Epidermal melanocyte (primary cell): ENCODE results near the gene SSBP3.

Experiments used
- DNase-seq: peaks from one replicate; pipeline ENCODE4 v3.0.0; 2011; ENCODE audit warnings: low spot score; ENCODE audit not compliant: insufficient read length

SSBP3 gene

DNA sequence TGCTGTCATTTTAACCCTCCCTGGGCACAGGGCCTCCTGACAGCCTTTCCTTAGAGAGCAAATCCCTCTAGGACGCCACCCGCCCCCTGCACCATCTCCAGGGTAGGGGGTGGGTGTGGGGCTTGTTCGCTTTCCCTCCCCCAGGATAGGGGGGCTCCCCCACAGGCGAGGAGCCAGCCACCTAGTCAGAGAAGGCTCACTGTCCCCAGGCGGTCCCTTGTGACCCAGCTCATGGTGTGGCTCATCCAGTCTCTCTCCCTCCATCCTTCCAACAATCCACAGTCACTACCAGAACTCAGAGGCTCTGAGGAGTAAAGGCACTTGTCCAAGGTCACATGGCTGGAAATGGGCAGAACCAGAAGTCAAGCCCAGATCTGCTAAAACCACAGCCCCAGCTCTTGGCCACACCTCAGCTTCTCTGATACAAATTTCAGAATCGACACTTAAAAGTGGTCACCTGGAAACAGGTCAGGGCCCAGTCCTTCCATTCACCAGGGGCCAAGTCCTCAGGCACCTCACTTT is 116.4 kb downstream of the SSBP3 start:
- DNase-seq: no peak

DNA sequence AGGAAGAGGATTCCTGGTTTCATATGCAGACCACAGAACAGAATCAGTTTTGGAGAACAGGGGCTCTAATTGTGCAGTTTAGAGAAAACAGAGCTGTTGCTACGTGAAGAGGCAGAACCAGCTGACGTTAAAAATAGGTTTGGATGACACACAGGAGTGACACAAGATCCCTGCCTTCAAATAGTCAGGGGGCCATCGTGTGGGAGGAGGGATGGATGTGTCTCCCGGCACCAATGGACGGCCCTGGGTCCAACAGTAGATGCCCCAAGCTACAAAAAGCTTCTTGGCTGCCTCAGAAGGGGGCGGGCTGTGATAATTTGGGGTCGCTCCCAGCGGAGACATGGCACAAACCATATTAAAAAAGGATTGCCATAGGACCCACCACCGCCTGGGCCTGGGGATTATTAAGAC is 118.4 kb downstream of the SSBP3 start:
- DNase-seq: no peak

- DNase-seq: peak; percentile 83
Measured at GRCh38 chr1:54287176-54287650, 119.0 kb downstream of the SSBP3 start.

DNA sequence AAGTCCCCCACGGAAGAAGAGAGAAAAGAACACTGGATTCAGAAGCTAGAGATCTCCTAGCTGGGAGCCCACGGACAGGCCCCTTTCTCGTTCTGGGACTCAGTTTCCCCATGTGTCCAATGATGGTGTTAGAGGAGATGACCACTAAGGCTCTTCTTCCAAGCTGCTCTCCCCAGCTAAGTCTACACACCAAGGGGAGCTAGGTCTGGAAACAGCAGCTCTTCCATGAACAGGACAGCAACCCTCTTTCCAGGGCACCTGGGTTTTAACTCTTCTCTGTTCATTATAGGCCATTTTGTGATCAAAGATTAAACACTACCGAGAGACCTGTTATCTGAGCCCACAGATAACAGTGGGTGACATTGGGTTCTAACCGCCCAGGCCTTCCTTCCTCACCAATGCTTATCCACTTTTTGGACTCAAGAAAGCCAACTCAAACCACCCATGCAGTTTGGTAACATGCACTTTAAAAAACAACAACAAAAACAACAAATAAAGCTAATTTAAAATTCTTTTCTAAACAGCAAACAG is 120.3 kb downstream of the SSBP3 start:
- DNase-seq: no peak

DNA sequence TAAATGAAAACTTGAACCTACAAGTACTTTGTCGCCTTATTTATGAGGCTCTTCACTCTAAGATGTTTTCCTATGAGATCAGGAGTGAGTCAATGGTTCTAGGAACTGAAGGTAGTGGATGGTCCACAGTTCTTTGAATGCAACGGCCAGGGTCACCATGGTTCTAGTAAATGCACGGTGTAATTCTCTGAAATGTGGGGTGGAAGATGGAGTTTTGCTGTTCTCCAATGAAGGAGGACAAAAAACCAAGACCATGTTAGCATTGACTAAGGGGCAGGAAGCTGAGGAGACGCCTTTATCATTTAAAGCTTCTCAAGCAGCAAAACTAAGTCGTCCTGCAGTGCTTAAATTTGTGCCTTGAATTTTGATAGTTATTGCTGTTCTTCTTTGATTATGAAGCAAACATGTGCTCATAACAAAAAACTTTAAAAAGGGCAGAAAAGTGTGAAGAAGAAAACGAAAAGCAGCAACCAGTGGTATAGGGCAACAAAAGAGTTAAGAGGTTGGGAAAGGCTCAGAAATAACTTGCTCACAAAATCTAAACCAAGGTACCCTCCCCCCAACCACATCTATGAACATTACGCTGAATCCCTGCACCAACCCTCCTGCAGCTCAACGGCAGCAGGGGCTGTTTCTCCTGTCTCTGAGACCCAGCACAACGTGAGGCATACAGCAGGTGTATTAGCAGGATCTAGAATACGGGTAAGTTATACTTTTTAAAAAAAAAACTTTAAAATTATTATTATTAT is 121.2 kb downstream of the SSBP3 start:
- DNase-seq: no peak

- no peak for DNase-seq
Measured at GRCh38 chr1:54283635-54284385, 122.4 kb downstream of the SSBP3 start.

DNA sequence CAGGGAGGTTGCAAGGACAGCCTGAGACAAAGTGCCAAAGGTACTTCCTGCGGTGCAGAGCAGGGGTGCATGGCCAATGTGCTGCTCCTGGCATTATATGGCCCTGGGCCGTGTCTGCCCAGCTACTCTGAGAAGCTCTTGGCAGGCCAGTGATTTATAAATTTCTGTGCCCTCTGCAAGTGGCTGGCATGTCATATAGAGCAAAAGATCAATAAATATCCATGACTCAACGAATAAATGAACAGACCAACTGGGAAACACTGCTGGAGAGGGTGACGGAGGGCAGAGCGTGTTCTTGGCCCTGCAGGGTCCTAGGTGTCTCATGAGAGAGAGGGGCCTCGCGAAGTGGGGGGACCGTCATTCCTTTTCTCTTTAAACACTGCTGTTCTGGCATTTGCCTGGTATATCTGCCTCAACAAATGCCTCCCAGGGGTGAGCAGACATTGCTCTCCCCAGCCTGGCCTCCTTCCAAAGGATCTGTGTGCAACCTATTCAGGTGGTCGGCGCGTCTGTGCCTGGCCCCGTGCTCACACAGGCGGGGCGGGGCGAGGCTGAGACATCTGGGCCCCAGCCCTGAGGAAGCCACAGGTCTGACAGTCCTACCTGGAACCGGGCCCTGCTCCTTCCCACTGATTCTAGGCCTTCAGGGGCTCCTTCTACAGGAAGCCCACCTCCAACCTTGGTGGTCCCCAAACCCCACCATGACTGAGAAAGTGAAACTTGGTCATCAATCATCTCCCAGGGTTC is 123.9 kb downstream of the SSBP3 start:
- no peak for DNase-seq

- no peak for DNase-seq
Measured at GRCh38 chr1:54280651-54281050, 125.5 kb downstream of the SSBP3 start.

GRCh38 chr1:54279457-54279856 is 126.7 kb downstream of the SSBP3 start:
- DNase-seq: no peak

DNA sequence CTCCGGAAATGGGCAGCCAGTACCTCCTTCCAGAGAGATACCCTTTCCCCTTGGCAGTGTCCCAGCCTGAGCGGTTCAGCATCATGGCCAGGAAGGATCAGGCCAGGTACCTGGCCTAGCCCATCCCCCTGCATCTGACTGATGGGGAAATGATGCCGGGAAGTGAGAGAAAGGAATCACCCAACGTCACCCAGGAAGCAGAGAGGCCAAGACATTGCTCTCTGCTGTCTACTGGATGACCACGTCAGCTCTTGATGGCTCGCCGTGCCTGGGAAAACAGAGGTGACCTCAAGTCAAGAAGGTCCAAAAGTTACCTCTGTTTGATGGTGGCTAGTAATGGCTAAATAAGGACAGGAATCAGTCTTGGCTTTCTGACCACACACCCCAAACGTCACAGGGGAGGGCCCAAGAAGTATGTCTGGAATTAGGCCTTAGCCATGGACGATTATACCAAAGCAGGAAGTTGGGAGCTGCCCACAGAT is 127.2 kb downstream of the SSBP3 start:
- no peak for DNase-seq

DNA sequence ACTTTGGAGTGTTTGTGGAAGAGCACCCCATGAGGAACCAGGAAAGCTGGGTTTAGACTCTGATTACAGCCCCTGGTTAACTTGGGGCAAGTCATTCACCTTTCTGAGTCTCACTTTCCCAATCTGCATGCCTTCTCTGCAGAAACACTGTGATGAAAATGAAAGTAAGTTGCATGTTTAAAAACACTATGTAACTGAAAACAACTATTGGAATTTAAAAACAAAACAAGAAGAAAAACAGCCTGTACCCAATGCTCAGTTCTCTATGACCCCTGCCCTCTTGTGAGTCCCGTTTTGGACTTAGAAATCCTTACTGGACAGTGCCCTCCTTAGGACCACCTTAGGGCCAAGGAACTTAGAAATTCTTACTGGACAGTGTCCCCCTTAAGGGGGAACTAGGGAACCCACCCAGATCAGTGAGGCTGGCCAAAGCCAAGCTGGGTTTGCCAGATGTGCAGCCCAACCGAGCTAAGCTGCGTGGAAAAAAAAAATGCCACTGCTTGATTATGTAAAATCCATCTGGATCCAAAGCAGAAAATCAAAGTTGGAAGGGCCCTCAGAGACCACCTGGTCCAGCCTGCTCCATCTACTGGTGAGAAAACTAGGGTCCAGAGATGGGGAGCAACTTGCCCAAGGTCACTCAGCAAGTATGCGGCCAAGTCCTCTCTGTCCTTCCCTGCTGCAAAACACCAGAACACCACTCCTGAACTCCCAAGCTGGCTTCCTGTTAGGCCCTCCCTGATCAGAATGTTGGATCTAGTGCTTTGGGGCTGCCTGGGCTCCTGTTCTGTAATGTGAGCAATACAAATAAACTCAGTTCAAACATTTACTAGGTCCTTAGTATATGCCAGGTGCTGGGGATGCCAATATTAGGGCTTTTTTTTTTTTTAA is 128.5 kb downstream of the SSBP3 start:
- no peak for DNase-seq

DNA sequence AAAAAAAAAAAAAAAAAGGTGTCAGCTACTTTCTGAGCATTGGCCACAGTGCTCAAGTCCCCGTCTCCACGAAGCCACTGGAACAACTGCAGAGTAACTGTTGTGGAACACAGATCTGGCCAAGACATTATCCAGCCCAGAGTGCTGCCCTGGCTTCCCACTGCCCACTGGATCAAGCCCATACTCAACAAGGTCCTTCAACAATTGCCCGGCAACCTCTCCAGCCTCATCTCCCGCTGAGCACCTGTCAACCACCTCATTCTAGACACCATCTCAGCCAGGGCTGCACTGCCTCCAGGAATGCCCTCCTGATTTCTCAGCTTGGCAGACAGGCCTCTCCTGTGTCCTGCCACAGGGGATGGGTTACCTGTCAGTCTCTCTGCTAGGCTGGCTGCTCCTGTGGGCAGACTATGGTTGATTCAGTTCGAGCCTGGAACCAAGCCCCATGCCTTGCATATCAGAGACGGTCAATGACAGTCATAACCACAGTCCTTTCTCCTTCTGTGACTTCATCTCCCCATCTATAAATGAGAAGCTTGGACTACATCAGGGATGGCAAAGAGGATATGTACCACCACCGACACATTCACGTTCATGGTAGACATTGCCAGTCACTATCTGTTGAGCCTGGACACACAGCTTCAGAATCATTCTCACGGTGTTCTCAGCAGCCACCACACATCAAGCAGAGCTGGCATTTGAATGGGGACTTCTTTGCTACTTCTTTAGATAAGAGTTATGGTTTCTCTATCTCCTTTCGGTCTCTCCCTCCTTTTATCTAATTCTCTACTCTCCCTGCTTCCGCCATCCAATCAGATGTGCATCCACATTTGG is 129.4 kb downstream of the SSBP3 start:
- DNase-seq: no peak

- DNase-seq: no peak
Measured at GRCh38 chr1:54275349-54275748, 130.8 kb downstream of the SSBP3 start.

- DNase-seq: no peak
Measured at GRCh38 chr1:54274881-54275280, 131.3 kb downstream of the SSBP3 start.

GRCh38 chr1:54274448-54274847 is 131.7 kb downstream of the SSBP3 start:
- no peak for DNase-seq

DNA sequence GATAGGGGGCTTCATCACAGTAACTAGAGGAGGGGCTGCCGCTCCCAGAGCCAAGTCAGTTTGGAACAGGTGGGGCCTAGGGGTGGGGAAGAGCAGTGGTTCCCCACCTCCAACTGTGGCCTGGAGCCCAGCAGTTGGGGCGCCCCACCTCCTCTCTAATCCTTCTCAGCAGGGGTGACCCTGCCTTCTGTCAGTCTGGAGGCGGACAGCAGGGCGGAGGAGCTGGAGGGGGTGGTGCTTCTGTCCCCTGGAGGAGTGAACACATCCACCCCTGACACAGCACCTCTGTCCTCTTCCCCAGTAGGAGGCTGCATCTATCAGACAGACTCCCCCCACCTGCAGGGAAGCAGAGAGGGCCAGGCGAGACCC is 132.4 kb downstream of the SSBP3 start:
- DNase-seq: no peak

DNA sequence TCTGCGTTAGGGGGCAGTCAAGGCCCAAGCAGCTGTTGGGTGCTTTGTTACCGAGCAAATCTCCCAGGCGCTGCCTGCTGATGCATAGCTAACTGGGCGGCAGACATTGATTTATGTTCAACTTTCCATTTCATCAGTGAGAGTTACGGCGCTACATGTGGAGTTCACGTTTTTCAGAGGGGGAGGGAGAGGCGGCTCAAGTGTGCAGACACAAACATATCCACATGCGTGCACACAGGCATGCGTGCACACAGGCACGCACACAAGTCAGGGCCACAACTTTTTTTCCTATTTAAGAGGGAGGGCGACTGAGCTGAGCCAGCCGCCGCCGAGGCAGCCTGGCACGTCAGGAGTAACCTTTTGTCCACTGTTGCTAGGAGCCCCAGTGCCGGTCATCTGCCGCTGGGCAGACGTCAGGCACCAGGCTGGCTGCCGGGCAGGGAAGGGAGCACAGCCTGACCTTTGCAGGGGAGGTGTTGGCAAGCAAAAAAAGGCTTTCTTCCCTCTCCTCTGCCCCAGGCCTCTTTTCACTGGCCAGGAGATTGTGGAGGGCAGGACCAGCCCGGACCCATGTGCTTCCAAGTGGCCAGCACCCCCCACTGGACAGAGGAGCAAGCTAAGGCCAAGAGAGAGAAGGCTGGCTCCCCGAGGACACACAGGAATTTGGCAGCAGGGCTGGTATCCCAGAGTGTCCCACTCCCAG is 133.0 kb downstream of the SSBP3 start:
- DNase-seq: peak; percentile 94

DNA sequence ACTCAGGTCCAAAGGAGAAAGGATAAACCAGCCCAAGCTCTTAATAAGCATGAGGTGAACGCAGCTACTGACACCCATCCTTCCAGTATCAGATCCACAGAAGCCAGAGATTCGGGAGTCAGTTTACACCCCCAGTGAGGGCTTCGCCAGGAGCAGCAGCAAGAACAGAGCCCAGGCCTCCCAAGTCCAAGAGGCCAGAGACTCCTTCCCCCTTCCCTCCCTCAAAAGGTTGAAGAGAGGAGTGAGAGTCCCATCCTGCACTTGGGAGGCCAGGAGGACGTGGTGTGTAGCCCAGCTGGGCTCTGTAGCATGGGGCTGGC is 133.5 kb downstream of the SSBP3 start:
- no peak for DNase-seq

GRCh38 chr1:54272134-54272533 is 134.1 kb downstream of the SSBP3 start:
- DNase-seq: no peak
